Stimulated activated CD4-positive, alpha-beta T cell treated with anti-CD3 and anti-CD28 coated beads, Interleukin-1b, Interleukin-23, amount 100 ng/mL, for 24 hours (primary cell): ENCODE measurements around the gene HLA-B.

ENCODE experiments used
- DNase-seq, 4 experiments: peaks; one replicate each; pipeline ENCODE4 v3.0.0-alpha.2; 2020; ENCODE audit warnings: low read depth in 4 of 4, low spot score in 1 of 4

HLA-B gene

GRCh38 chr6:31353384-31353945 lies 3.5 kb downstream of the HLA-B start:
- DNase-seq: no peak

GRCh38 chr6:31352683-31353383 lies 4.1 kb downstream of the HLA-B start:
- DNase-seq: no peak

- DNase-seq: no peak
These were observed 4.7 kb downstream of the HLA-B start for GRCh38 chr6:31352310-31352682.

- DNase-seq: no peak
These were observed 5.3 kb downstream of the HLA-B start for GRCh38 chr6:31351401-31352309.

- DNase-seq: no peak
These were observed 6.0 kb downstream of the HLA-B start for GRCh38 chr6:31351033-31351380.

- no peak for DNase-seq
These were observed 6.6 kb downstream of the HLA-B start for GRCh38 chr6:31350196-31351032.

- DNase-seq: no peak
These were observed 7.7 kb downstream of the HLA-B start for GRCh38 chr6:31349301-31349700.

GRCh38 chr6:31345026-31345730 lies 11.8 kb downstream of the HLA-B start:
- no peak for DNase-seq

GRCh38 chr6:31340228-31340627 lies 16.8 kb downstream of the HLA-B start:
- no peak for DNase-seq

GRCh38 chr6:31339210-31339609 lies 17.8 kb downstream of the HLA-B start:
- no peak for DNase-seq

- DNase-seq: no peak
These were observed 20.0 kb downstream of the HLA-B start for GRCh38 chr6:31336896-31337496.

GRCh38 chr6:31332637-31333602 lies 24.1 kb downstream of the HLA-B start:
- DNase-seq: no peak

GRCh38 chr6:31328355-31328960 lies 28.5 kb downstream of the HLA-B start:
- no peak for DNase-seq

GRCh38 chr6:31321820-31322219 lies 35.2 kb downstream of the HLA-B start:
- no peak for DNase-seq

GRCh38 chr6:31321005-31321707 lies 35.8 kb downstream of the HLA-B start:
- DNase-seq: no peak

GRCh38 chr6:31317036-31317435 lies 39.9 kb downstream of the HLA-B start:
- DNase-seq: no peak

- DNase-seq: no peak
These were observed 47.3 kb downstream of the HLA-B start for GRCh38 chr6:31309641-31310040.

GRCh38 chr6:31308845-31309175 lies 48.2 kb downstream of the HLA-B start:
- no peak for DNase-seq
